Measurements from ENCODE around the gene SCTR. TPM values are rescaled to one million over a fixed set of nuclear protein-coding genes. Genes with fewer than 3 reads are reported as not detected.

Gene SCTR
- total RNA-seq (2014; rRNA removed; shearing (Covaris generic)): not detected in 2 replicates

GRCh38 chr2:119523952-119524694 lies at the start of gene SCTR:
SCTR (minus strand) TSS chr2:119524483; CDS start chr2:119524226, 257 bp downstream.
- DNase-seq (ENCODE audit: low spot score): no peak

DNA sequence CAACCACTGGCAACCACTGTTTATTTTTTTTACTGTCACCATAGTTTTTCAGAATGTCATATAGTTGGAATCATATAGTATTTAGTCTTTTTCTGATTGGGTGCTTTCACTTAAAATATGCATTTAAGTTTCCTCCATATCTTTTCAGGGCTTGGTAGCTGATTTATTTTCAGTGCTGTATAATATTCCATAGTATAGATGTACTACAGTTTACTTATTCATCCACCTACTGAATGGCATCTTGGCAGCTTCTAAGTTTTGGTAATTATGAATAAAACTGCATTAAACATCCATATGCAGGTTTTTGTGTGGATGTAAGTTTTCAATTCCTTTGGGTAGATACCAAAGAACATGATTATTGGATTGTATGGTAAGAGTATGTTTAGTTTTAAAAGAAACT lies 43.0 kb upstream of the SCTR start:
- no peak for DNase-seq (ENCODE audit: low spot score)

DNA sequence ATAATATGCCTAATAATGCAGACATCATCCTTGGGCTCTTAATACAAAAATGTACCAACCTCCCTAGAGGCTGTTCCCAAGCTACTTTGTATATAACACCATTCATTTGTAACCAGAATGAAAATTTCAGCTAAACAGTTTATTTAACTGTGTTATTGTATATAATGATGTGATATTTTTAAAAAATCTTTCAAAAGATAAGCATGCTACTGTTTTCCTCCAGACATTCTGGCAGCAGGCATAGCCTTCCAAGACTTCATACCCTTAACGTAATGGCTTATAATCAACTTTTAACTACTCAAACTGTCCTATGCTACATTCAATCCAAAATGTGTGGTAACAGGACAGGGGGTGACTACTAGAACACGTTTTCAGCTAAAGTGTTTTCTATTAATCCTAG lies 41.2 kb upstream of the SCTR start:
- DNase-seq (ENCODE audit: low spot score): no peak

- peak; percentile 44 for DNase-seq (ENCODE audit: low spot score)
Observed at GRCh38 chr2:119553687-119554344, 29.5 kb upstream of the SCTR start.

DNA sequence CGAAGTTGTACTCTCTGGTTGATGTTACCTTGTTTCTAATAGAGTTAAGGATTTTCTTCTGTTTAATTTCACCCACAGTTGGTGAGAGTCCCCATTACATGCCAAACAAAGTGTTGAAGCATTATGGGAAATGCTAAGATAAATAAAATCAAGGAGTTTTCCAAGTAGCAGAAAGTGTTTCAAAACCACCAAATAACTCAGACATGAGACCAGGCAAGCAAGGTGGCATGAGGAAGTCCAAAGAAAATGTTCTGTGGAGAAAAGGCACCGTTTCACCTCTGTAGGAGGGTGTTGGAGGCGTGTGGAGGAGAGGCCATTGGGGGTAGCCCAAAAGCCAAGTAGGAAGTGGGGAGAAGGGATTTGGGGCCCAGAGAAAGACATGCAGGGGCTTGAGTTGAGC lies 28.6 kb upstream of the SCTR start:
- no peak for DNase-seq (ENCODE audit: low spot score)

DNA sequence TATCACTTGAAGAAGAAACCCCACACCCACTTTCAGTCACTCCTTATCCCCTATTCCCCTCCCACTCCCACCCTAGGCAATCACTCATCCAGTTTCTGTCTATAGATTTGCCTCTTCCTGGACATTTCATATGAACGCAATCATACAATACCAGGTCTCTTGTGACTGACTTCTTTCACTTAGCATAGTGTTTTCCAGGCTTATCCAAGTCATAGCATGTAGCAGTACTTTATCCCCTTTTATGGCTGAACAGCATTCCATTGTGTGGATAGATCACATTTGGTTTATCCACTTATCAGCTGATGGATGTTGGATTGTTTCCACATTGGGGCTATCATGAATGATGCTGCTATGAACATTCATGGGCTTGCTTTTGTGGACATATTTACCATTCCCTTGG lies 26.6 kb upstream of the SCTR start:
- DNase-seq (ENCODE audit: low spot score): no peak

GRCh38 chr2:119550346-119550745 lies 26.1 kb upstream of the SCTR start:
- peak; percentile 38 for DNase-seq (ENCODE audit: low spot score)

GRCh38 chr2:119549241-119549640 lies 25.0 kb upstream of the SCTR start:
- DNase-seq (ENCODE audit: low spot score): peak; percentile 27

DNA sequence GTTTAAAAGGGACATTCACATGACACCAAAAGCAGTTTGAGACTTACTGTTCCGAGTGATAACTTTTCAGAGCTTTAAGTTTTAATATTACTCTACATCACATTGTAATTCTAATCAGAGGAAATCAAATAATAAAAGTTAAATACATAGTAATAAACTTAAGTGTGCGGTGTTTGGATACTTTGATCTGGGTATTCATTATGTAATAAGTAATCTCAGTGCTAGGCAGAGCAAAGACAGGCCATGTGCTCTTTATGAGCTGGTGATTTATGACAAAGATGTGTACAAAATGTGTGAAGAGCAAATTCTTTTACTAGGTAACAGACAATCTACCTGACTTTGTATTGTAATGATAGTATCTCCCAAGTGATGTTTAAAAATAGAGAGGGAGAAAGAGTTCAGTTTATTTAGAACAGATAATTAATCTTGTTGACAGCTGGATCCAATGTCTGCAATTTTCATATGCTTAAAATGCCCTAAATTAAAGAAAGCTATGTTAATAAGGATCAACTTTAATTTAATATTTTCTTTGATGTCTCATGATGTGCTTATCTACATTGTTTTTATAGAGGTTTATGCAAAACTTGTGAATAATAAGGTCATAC lies 24.3 kb upstream of the SCTR start:
- peak; percentile 65 for DNase-seq (ENCODE audit: low spot score)

GRCh38 chr2:119546447-119546767 lies 22.1 kb upstream of the SCTR start:
- DNase-seq (ENCODE audit: low spot score): no peak

- no peak for DNase-seq (ENCODE audit: low spot score)
Observed at GRCh38 chr2:119545754-119546446, 21.6 kb upstream of the SCTR start.

DNA sequence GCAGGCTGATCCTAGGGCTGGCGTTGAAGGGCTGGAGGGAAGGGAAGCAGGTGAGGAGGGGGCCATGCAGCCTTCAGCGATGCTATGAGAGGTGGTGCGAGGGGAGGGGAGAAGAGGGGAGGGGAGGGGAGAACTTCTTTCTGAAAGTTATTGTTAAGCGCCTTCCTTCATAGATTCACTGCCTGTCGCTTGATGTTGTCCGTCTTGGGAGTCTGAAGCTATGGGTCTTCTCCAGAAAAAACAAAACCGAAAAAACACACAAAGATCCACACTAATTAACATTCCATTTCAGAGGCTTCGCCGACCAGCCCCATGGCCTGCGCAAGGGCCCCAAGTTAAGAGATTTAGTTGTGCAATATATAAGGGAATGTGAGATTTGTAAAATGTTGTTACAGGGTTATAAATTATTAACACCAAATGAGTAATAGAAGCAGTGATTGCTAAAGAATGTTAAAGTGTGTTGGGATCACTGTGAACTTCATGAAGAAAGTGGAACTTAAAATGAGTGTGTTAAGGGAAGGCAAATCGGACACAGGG lies 20.7 kb upstream of the SCTR start:
- DNase-seq (ENCODE audit: low spot score): no peak

- DNase-seq (ENCODE audit: low spot score): peak; percentile 88
Observed at GRCh38 chr2:119544075-119544938, 20.0 kb upstream of the SCTR start, which contains the start of gene CFAP221. CFAP221 (plus strand) TSS chr2:119544449; CDS start chr2:119546132, 1,683 bp downstream.

DNA sequence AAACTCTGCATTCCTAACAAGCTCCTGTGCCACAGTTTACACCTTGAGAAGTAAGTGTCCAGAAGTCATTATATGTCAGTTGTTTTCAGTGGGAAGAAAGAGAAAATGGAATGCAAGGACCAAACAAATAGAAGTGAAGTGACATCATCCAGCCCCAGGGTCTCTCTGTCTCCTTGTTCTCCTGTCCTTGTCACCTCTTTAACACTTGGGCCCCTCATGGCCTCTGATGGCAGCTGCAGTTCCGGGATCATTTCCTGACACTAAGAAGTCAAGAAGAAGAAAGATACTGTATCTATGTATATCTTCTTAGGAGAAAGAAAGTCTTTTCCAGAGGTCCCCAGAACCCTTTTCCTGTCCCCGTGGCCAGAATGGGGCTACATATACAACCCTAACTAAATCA lies 17.2 kb upstream of the SCTR start:
- no peak for DNase-seq (ENCODE audit: low spot score)

- DNase-seq (ENCODE audit: low spot score): no peak
Observed at GRCh38 chr2:119537792-119538191, 13.5 kb upstream of the SCTR start.

DNA sequence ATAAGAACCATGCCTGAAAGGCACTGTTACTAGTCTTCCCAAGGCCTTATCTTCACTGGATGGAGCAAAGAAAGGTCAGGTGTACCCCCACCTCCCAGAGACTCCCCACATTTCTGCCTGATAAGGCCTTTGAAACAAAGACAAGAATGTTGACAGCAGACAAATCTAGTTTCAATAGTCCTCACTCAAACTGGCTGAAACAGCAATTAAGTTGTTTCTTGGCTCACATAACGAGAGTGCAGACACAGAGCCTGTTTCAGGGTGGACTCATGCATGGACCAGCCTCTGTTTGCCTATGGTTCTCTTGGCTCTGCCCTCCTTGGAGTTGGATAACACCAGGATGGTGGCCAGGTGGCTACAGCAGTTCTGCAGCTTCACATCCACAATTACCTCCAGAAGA lies 12.4 kb upstream of the SCTR start:
- no peak for DNase-seq (ENCODE audit: low spot score)

DNA sequence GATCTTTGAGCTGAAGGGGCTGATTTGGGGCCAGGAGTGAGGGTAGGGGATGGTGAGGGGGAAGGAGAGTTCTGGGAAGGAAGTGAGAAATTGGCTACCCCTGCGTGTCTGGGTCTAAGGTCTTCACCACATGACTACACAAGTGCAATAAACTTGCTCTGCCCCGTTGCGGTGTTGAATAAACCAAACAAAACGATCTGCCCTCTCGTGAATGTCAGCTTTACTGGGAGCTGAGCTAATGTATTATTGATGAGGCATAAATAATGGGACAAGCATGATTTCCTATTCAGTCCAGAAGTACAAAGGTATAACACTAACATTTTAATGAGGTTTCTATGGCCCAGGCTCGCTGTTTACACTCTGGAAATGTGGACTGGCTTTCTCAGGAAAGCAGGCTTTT lies 11.9 kb upstream of the SCTR start:
- no peak for DNase-seq (ENCODE audit: low spot score)

DNA sequence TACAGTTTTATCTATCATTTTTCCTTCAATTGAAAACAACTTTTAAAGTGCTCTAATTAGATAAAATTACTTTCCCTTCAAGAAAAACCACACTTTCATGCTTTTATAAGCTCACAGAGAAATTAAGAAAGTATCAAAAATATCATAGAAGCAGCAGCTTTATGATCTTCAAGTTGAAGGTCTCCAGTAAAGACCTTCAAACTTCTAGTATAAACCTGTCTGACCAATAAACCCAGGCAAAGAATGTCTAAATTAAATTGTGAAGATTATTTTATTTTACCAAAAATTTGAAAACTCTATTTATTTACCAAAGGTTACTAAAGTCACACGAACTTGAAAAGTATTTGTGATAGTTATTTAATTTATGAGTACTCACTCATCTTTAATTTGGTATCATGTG lies 9.3 kb upstream of the SCTR start:
- no peak for DNase-seq (ENCODE audit: low spot score)

DNA sequence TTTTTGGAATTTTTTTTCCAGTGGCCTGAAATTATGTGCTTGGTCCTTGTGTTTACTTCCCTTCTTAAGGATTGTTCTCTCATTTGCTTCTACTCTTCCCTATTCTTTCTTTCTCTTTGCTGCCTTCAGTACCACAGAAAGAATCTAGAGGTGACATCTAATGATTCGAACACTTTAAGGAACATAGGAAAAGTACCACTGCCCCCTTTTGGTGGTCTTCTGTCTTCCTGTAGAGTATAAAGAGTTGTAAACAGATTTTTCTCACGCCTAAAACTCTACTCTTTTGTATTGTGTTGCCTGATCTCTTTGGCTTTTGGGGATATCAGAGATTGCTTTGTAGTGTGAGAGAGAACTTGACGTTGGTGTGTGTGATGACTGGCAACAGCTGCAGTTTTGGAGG lies 7.0 kb upstream of the SCTR start:
- peak; percentile 34 for DNase-seq (ENCODE audit: low spot score)

GRCh38 chr2:119527999-119528398 lies 3.7 kb upstream of the SCTR start:
- DNase-seq (ENCODE audit: low spot score): no peak

GRCh38 chr2:119525614-119526013 lies 1.3 kb upstream of the SCTR start:
- no peak for DNase-seq (ENCODE audit: low spot score)
